ENCODE data around the gene OMA1. TPM values are rescaled to one million over a fixed set of nuclear protein-coding genes. Genes with fewer than 3 reads are reported as not detected.

The OMA1 gene
- total and polyA plus RNA-seq, 7 experiments from 2014 or later, result 22.7 to 72.5 (median 46.5) TPM

DNA sequence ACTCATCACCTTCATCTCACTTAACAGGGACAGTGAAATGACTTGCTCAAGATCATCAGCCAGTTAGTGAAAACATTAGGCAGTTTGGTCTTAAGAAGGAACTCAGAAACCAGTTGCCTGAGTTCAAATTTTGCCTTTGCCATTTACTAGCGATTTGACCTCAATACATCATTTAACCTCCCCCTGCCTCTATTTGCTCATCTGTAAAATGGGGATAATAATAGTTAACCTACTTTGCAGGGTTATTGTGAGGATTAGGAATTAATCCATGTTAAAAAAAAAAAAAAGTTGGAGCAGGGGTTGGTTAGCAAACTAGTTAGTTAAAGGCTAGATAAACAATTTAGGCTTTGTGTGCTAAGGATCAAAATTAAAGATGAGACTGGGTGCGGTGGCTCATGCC is 41.1 kb upstream of the OMA1 start:
- no peaks in the 10 kb centered on the region for H3K4me1 ChIP-seq (ENCODE audit: control insufficient read depth in 2 of 2, insufficient read depth in 2 of 2, low read length in 2 of 2)
- Mint-ChIP-seq H3K36me3 (peaks cover 0 to 2% (median 0%) of the 10 kb centered on the region in 5 donors), H3K9me3 (peaks cover 0 to 5% (median 0%) of the 10 kb centered on the region in 11 donors), H3K4me3 (no peak overlapping the region), H3K4me1 (peaks cover 0 to 19% (median 0%) of the 10 kb centered on the region in 7 donors), H3K27ac (no peak overlapping the region), H3K27me3 (peaks cover 14 to 59% (median 41%) of the 10 kb centered on the region in 5 donors)
- no peaks in the 10 kb centered on the region for H3K9me3 ChIP-seq (ENCODE audit: control insufficient read depth in 2 of 3, low read length in 3 of 3)
- ChIA-PET POLR2A (no interaction called here), CTCF (no interaction called here)
- H3K36me3 ChIP-seq (ENCODE audit: control insufficient read depth in 2 of 3, insufficient read depth in 3 of 3, low read length in 3 of 3), result no peaks in the 10 kb centered on the region
- no peak overlapping the region for H3K4me3 ChIP-seq (ENCODE audit: low read length)
- ATAC-seq, result no peak
- H3K27ac ChIP-seq (ENCODE audit: low read depth, low read length), result no peak overlapping the region
- intact Hi-C loops (cut with micrococcal nuclease), result no loop called here
- no peaks in the 10 kb centered on the region for H3K27me3 ChIP-seq (ENCODE audit: control insufficient read depth in 2 of 2, insufficient read depth in 2 of 2, low read length in 2 of 2)
- DNase-seq, result no peak

DNA sequence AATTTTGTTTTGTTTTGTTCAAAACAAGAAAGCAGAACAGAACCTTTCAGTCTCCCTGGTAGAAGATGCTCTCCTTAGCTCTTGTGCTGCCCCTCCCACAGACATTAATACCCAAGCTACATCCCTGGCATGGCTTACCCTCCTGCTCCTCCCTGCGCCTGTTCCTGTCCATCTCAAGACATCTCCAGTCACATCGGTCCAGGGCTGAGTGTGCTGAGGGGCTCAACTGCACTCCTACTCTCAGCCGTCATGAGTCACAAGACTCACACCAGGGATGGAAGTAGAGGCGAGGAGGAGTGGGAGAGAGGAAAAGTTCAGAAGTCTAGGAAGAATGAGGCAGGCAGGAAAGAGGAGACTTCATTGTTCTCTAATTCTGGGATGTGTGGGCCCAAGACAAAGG is 39.7 kb upstream of the OMA1 start:
- Histone ChIP-seq H3K9me3 (ENCODE audit: control insufficient read depth in 2 of 3, low read length in 3 of 3) (no peaks in the 10 kb centered on the region), H3K27me3 (ENCODE audit: control insufficient read depth in 2 of 2, insufficient read depth in 2 of 2, low read length in 2 of 2) (no peaks in the 10 kb centered on the region), H3K27ac (ENCODE audit: low read depth, low read length) (no peak overlapping the region), H3K4me1 (ENCODE audit: control insufficient read depth in 2 of 2, insufficient read depth in 2 of 2, low read length in 2 of 2) (no peaks in the 10 kb centered on the region), H3K36me3 (ENCODE audit: control insufficient read depth in 2 of 3, insufficient read depth in 3 of 3, low read length in 3 of 3) (no peaks in the 10 kb centered on the region), H3K4me3 (ENCODE audit: low read length) (no peak overlapping the region)
- Mint-ChIP-seq H3K27me3 (peaks cover 21 to 60% (median 41%) of the 10 kb centered on the region in 5 donors), H3K4me1 (peaks cover 0 to 19% (median 0%) of the 10 kb centered on the region in 7 donors), H3K36me3 (peaks cover 0 to 2% (median 0%) of the 10 kb centered on the region in 5 donors), H3K27ac (no peak overlapping the region), H3K4me3 (no peak overlapping the region), H3K9me3 (peaks cover 0 to 5% (median 0%) of the 10 kb centered on the region in 11 donors)
- intact Hi-C loops (cut with micrococcal nuclease), result no loop called here
- ATAC-seq (no peak), DNase-seq (no peak)
- ChIA-PET POLR2A (no interaction called here), CTCF (no interaction called here)

DNA sequence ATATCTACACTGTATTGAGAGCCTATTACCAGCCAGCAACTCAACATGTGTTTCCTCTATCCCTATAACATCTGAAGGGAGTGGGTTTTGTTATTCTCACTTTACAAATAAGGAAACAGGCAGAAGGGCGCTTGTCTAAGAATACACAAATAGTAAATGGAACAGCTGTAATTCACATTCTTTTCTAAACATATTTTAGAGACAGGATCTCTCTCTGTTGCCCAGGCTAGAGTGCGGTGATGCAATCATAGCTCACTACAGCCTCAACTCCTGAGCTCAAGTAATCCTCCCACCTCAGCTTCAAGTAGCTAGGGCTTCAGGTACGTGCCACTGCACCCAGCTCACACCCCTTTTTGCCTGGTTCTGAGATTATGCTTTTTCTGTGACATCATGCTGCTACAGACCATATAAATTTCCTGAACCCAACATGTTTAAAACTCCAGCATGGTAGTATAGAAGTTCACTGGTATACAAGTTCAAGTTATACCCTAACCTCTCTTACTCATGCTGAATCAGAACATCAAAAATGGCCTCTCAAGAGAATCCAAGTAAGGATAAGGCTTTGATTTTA is 39.1 kb upstream of the OMA1 start:
- ChIA-PET CTCF (no interaction called here), POLR2A (no interaction called here)
- no peaks in the 10 kb centered on the region for H3K4me1 ChIP-seq (ENCODE audit: control insufficient read depth in 2 of 2, insufficient read depth in 2 of 2, low read length in 2 of 2)
- H3K27me3 ChIP-seq (ENCODE audit: control insufficient read depth in 2 of 2, insufficient read depth in 2 of 2, low read length in 2 of 2), result no peaks in the 10 kb centered on the region
- H3K36me3 ChIP-seq (ENCODE audit: control insufficient read depth in 2 of 3, insufficient read depth in 3 of 3, low read length in 3 of 3), result no peaks in the 10 kb centered on the region
- peaks cover 0 to 5% (median 0%) of the 10 kb centered on the region in 11 donors for H3K9me3 Mint-ChIP-seq
- no peak overlapping the region for H3K4me3 ChIP-seq (ENCODE audit: low read length)
- intact Hi-C loops (cut with micrococcal nuclease), result no loop called here
- ATAC-seq (no peak), DNase-seq (no peak)
- peaks cover 0 to 19% (median 0%) of the 10 kb centered on the region in 7 donors for H3K4me1 Mint-ChIP-seq
- H3K36me3 Mint-ChIP-seq, result peaks cover 0 to 2% (median 0%) of the 10 kb centered on the region in 5 donors
- H3K27me3 Mint-ChIP-seq, result peaks cover 22 to 62% (median 40%) of the 10 kb centered on the region in 5 donors
- no peaks in the 10 kb centered on the region for H3K9me3 ChIP-seq (ENCODE audit: control insufficient read depth in 2 of 3, low read length in 3 of 3)
- no peak overlapping the region for H3K27ac Mint-ChIP-seq
- H3K27ac ChIP-seq (ENCODE audit: low read depth, low read length), result no peak overlapping the region
- H3K4me3 Mint-ChIP-seq, result no peak overlapping the region

DNA sequence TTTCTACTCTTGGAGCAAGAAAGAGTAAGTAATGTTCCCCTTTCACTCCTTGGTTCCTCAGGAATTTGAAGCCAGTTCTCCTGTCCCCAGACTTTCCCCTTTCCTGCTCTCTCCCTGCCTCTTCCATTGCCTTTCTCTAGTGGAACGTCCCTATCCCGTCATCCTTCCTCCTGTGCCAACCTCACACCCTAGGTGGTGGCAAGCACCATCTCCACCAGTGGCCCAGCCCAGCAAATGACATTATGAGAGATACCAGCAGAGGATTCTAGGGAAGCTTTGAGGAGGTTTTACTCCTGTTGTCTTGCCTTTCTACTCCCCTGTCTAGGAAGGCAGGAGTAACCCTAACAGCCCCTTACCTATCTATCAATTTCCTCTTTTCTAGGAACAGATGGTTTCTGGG is 38.6 kb upstream of the OMA1 start:
- Mint-ChIP-seq H3K27ac (no peak overlapping the region), H3K9me3 (peaks cover 0 to 5% (median 0%) of the 10 kb centered on the region in 11 donors), H3K4me1 (peaks cover 0 to 19% (median 0%) of the 10 kb centered on the region in 7 donors), H3K36me3 (peaks cover 0 to 2% (median 0%) of the 10 kb centered on the region in 5 donors), H3K4me3 (no peak overlapping the region), H3K27me3 (peaks cover 21 to 58% (median 39%) of the 10 kb centered on the region in 5 donors)
- H3K9me3 ChIP-seq (ENCODE audit: control insufficient read depth in 2 of 3, low read length in 3 of 3), result no peaks in the 10 kb centered on the region
- POLR2A ChIA-PET, result no interaction called here
- CTCF ChIA-PET, result no interaction called here
- no peak overlapping the region for H3K4me3 ChIP-seq (ENCODE audit: low read length)
- ATAC-seq (no peak), DNase-seq (no peak)
- no peak overlapping the region for H3K27ac ChIP-seq (ENCODE audit: low read depth, low read length)
- H3K27me3 ChIP-seq (ENCODE audit: control insufficient read depth in 2 of 2, insufficient read depth in 2 of 2, low read length in 2 of 2), result no peaks in the 10 kb centered on the region
- no peaks in the 10 kb centered on the region for H3K36me3 ChIP-seq (ENCODE audit: control insufficient read depth in 2 of 3, insufficient read depth in 3 of 3, low read length in 3 of 3)
- intact Hi-C loops (cut with micrococcal nuclease), result no loop called here
- H3K4me1 ChIP-seq (ENCODE audit: control insufficient read depth in 2 of 2, insufficient read depth in 2 of 2, low read length in 2 of 2), result no peaks in the 10 kb centered on the region

DNA sequence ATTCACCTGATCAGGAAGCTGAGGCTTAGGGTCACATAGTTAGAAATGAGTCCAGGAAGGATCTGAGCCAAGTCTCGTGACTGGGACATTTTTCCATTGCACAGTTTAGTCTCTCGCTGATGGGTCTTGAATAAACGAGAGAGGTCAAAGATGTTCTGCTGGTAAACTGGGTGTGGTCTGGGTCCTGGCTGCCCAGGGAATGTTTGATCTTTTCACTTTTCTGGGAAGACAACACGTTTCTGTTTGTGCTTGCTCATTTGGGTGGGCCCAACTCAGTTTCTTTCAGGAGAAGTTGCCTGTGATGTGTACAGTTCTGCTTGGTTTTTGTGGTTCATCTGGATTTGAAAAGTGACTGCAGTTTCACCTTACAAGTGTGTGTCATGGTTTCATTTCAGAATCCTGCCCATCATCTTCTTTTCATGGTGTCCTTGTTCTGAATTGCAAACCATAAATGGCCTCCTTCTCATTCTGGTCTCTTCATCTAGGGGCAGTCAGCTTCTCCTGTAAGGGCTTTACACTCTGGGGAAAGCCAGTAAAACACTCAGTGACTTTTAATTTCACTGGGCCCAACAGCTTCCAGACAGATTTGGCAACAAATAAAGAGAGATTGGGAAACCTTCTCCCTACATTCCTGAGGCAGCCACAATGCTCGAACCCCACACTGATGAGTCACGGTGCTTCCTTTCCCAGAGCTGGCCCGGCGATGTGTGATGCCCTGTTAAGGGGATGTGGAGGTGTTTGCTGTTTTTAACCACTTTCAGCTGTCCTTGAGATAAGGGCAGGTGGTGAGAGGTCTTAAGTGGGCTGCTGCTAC is 37.8 kb upstream of the OMA1 start:
- Mint-ChIP-seq H3K27ac (peak overlapping the region in 1 of 9 donors; percentile 46), H3K36me3 (peaks cover 0 to 2% (median 0%) of the 10 kb centered on the region in 5 donors), H3K4me1 (peaks cover 0 to 19% (median 0%) of the 10 kb centered on the region in 7 donors), H3K9me3 (peaks cover 0 to 5% (median 0%) of the 10 kb centered on the region in 11 donors), H3K4me3 (peak overlapping the region in 1 of 10 donors; percentile 23), H3K27me3 (peaks cover 28 to 59% (median 45%) of the 10 kb centered on the region in 5 donors)
- Histone ChIP-seq H3K4me3 (ENCODE audit: low read length) (no peak overlapping the region), H3K4me1 (ENCODE audit: control insufficient read depth in 2 of 2, insufficient read depth in 2 of 2, low read length in 2 of 2) (no peaks in the 10 kb centered on the region), H3K36me3 (ENCODE audit: control insufficient read depth in 2 of 3, insufficient read depth in 3 of 3, low read length in 3 of 3) (no peaks in the 10 kb centered on the region), H3K27ac (ENCODE audit: low read depth, low read length) (no peak overlapping the region), H3K9me3 (ENCODE audit: control insufficient read depth in 2 of 3, low read length in 3 of 3) (no peaks in the 10 kb centered on the region), H3K27me3 (ENCODE audit: control insufficient read depth in 2 of 2, insufficient read depth in 2 of 2, low read length in 2 of 2) (no peaks in the 10 kb centered on the region)
- ATAC-seq (no peak), DNase-seq (no peak)
- intact Hi-C loops (cut with micrococcal nuclease), result no loop called here
- ChIA-PET POLR2A (no interaction called here), CTCF (no interaction called here)

DNA sequence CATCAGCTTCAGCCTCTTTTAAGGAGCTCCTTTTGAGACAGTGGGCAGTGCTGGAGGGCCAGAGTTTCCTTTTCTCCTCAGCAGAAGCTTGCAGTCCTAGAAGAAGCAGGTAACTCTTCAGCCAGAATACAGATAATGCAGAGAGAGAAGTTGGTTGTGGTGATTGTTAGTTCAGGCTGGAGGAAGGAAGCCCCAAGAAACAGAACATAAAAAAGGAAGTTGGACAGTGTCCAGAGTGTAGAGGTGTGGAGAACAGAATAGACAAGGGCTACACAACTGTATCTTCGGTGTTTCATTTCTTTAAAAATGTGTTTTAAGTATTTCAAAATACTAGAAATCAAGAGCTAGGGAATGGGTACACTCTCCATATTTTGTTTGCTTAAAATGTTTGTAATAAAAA is 37.0 kb upstream of the OMA1 start:
- POLR2A ChIA-PET, result no interaction called here
- H3K9me3 ChIP-seq (ENCODE audit: control insufficient read depth in 2 of 3, low read length in 3 of 3), result no peaks in the 10 kb centered on the region
- H3K27me3 ChIP-seq (ENCODE audit: control insufficient read depth in 2 of 2, insufficient read depth in 2 of 2, low read length in 2 of 2), result no peaks in the 10 kb centered on the region
- H3K4me1 Mint-ChIP-seq, result peaks cover 0 to 19% (median 0%) of the 10 kb centered on the region in 7 donors
- H3K36me3 Mint-ChIP-seq, result peaks cover 0 to 2% (median 0%) of the 10 kb centered on the region in 5 donors
- no peaks in the 10 kb centered on the region for H3K4me1 ChIP-seq (ENCODE audit: control insufficient read depth in 2 of 2, insufficient read depth in 2 of 2, low read length in 2 of 2)
- ATAC-seq (peak; percentile 57), DNase-seq (no peak)
- H3K27ac Mint-ChIP-seq, result no peak overlapping the region
- peaks cover 27 to 59% (median 49%) of the 10 kb centered on the region in 5 donors for H3K27me3 Mint-ChIP-seq
- no peaks in the 10 kb centered on the region for H3K36me3 ChIP-seq (ENCODE audit: control insufficient read depth in 2 of 3, insufficient read depth in 3 of 3, low read length in 3 of 3)
- H3K4me3 Mint-ChIP-seq, result no peak overlapping the region
- CTCF ChIA-PET, result no interaction called here
- no peak overlapping the region for H3K27ac ChIP-seq (ENCODE audit: low read depth, low read length)
- peaks cover 0 to 5% (median 0%) of the 10 kb centered on the region in 11 donors for H3K9me3 Mint-ChIP-seq
- H3K4me3 ChIP-seq (ENCODE audit: low read length), result no peak overlapping the region
- intact Hi-C loops (cut with micrococcal nuclease), result no loop called here

Measured in naive thymus-derived CD4-positive, alpha-beta T cell (primary cell).